Neural progenitor cell (in vitro differentiated cells): ENCODE results near the gene RAB39A.
"Not testable (repeated sequence)": the region's sequence is repeated elsewhere in the genome, so short reads cannot be mapped to it uniquely, and the experiment has no call there.

Experiments
- EZH2 ChIP-seq: fragments of 200-600 bp; sonication (generic); IDR thresholded peaks from 2 replicates; pipeline ENCODE4 v1.6.1; 2017; ENCODE audit warnings: antibody characterized with exemption, mild to moderate bottlenecking, moderate library complexity
- TF ChIP-seq, protein P1 (sequence below): fragments of 200-600 bp; sonication (generic); IDR thresholded peaks from 2 replicates; pipeline ENCODE4 v1.5.1; 2017; ENCODE audit warnings: antibody characterized with exemption, mild to moderate bottlenecking

GRCh38 chr11:107948328-107948727, 20.1 kb downstream of the RAB39A start:
- not testable (repeated sequence) for TF ChIP-seq EZH2
- TF ChIP-seq, protein P1, sequence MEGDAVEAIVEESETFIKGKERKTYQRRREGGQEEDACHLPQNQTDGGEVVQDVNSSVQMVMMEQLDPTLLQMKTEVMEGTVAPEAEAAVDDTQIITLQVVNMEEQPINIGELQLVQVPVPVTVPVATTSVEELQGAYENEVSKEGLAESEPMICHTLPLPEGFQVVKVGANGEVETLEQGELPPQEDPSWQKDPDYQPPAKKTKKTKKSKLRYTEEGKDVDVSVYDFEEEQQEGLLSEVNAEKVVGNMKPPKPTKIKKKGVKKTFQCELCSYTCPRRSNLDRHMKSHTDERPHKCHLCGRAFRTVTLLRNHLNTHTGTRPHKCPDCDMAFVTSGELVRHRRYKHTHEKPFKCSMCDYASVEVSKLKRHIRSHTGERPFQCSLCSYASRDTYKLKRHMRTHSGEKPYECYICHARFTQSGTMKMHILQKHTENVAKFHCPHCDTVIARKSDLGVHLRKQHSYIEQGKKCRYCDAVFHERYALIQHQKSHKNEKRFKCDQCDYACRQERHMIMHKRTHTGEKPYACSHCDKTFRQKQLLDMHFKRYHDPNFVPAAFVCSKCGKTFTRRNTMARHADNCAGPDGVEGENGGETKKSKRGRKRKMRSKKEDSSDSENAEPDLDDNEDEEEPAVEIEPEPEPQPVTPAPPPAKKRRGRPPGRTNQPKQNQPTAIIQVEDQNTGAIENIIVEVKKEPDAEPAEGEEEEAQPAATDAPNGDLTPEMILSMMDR, result not testable (repeated sequence)
